ENCODE results near the gene RALGPS2. TPM values are rescaled to one million over a fixed set of nuclear protein-coding genes. Genes with fewer than 3 reads are reported as not detected.

RALGPS2 gene
- total RNA-seq, 1 donor from 2014 or later: 207 TPM

- CTCF ChIA-PET: no interaction called here
- Mint-ChIP-seq H3K9me3 (peaks cover 15% of the 10 kb centered on the region), H3K36me3 (ENCODE audit: low read depth) (peaks cover 89% of the 10 kb centered on the region), H3K27me3 (no peaks in the 10 kb centered on the region), H3K27ac (peak overlapping the region; percentile 20), H3K4me1 (peaks cover 70% of the 10 kb centered on the region), H3K4me3 (no peak overlapping the region)
- intact Hi-C loops (cut with micrococcal nuclease): no loop called here
- DNase-seq: no peak
- TF ChIP-seq CTCF (IDR thresholded peaks at IDR 0.05): no peak
- POLR2A ChIA-PET: no interaction called here
- no peak for ATAC-seq (ENCODE audit: low read depth)
Measured at GRCh38 chr1:178912597-178912996, 187.6 kb downstream of the RALGPS2 start.

GRCh38 chr1:178916448-178917174 lies 191.6 kb downstream of the RALGPS2 start:
- H3K9me3 Mint-ChIP-seq: no peaks in the 10 kb centered on the region
- TF ChIP-seq CTCF (IDR thresholded peaks at IDR 0.05): no peak
- CTCF ChIA-PET: interaction anchor here (1.7 kb wide), 1 partner anchor 142 kb away, joined by 4 read pairs; no protein-coding TSS in a partner anchor
- H3K27ac Mint-ChIP-seq: peak overlapping the region; percentile 54
- ATAC-seq (ENCODE audit: low read depth): no peak
- no peaks in the 10 kb centered on the region for H3K27me3 Mint-ChIP-seq
- peaks cover 83% of the 10 kb centered on the region for H3K36me3 Mint-ChIP-seq (ENCODE audit: low read depth)
- DNase-seq: no peak
- H3K4me3 Mint-ChIP-seq: no peak overlapping the region
- intact Hi-C loops (cut with micrococcal nuclease): no loop called here
- POLR2A ChIA-PET: no interaction called here
- peaks cover 74% of the 10 kb centered on the region for H3K4me1 Mint-ChIP-seq

- ChIA-PET POLR2A (no interaction called here), CTCF (no interaction called here)
- Mint-ChIP-seq H3K9me3 (no peaks in the 10 kb centered on the region), H3K27ac (no peak overlapping the region), H3K27me3 (no peaks in the 10 kb centered on the region), H3K36me3 (ENCODE audit: low read depth) (peaks cover 82% of the 10 kb centered on the region), H3K4me1 (peaks cover 76% of the 10 kb centered on the region), H3K4me3 (no peak overlapping the region)
- no peak for DNase-seq
- intact Hi-C loops (cut with micrococcal nuclease): no loop called here
- ATAC-seq (ENCODE audit: low read depth): no peak
- no peak for TF ChIP-seq CTCF (IDR thresholded peaks at IDR 0.05)
Measured at GRCh38 chr1:178918308-178918707, 193.3 kb downstream of the RALGPS2 start.

- intact Hi-C loops (cut with micrococcal nuclease): no loop called here
- H3K27me3 Mint-ChIP-seq: no peaks in the 10 kb centered on the region
- H3K9me3 Mint-ChIP-seq: peaks cover 4% of the 10 kb centered on the region
- ChIA-PET POLR2A (no interaction called here), CTCF (no interaction called here)
- peak overlapping the region; percentile 46 for H3K27ac Mint-ChIP-seq
- DNase-seq (no peak), ATAC-seq (ENCODE audit: low read depth) (no peak)
- peaks cover 81% of the 10 kb centered on the region for H3K36me3 Mint-ChIP-seq (ENCODE audit: low read depth)
- no peak overlapping the region for H3K4me3 Mint-ChIP-seq
- H3K4me1 Mint-ChIP-seq: peaks cover 73% of the 10 kb centered on the region
- no peak for TF ChIP-seq CTCF (IDR thresholded peaks at IDR 0.05)
Measured at GRCh38 chr1:178918955-178919354, 193.9 kb downstream of the RALGPS2 start.

GRCh38 chr1:178919581-178919980 lies 194.5 kb downstream of the RALGPS2 start:
- no peak for ATAC-seq (ENCODE audit: low read depth)
- H3K36me3 Mint-ChIP-seq (ENCODE audit: low read depth): peaks cover 81% of the 10 kb centered on the region
- ChIA-PET POLR2A (no interaction called here), CTCF (no interaction called here)
- H3K4me3 Mint-ChIP-seq: no peak overlapping the region
- no peaks in the 10 kb centered on the region for H3K27me3 Mint-ChIP-seq
- H3K9me3 Mint-ChIP-seq: peaks cover 5% of the 10 kb centered on the region
- no peak for DNase-seq
- no peak for TF ChIP-seq CTCF (IDR thresholded peaks at IDR 0.05)
- peaks cover 73% of the 10 kb centered on the region for H3K4me1 Mint-ChIP-seq
- H3K27ac Mint-ChIP-seq: peak overlapping the region; percentile 46
- intact Hi-C loops (cut with micrococcal nuclease): no loop called here
